Lower leg skin (tissue), 3 donors: ENCODE data around the gene CITED4.

Experiments used
- CTCF ChIP-seq, 3 donors: fragments of 450-650 bp; IDR thresholded peaks; one replicate each; pipeline ENCODE4 v1.5.1; 2016; ENCODE audit warnings: antibody characterized with exemption in 3 of 3, mild to moderate bottlenecking in 3 of 3, moderate library complexity in 2 of 3
- POLR2A ChIP-seq, 2 donors: fragments of 450-650 bp; IDR thresholded peaks; one replicate each; pipeline ENCODE4 v1.6.1; 2016 to 2017; ENCODE audit warnings: antibody characterized with exemption in 2 of 2, mild to moderate bottlenecking in 1 of 2, moderate library complexity in 1 of 2

- no peak for TF ChIP-seq POLR2A (IDR thresholded peaks at IDR 0.05)
- no peak for TF ChIP-seq CTCF (IDR thresholded peaks at IDR 0.05)
Measured at GRCh38 chr1:40815420-40815819, 46.7 kb downstream of the CITED4 start.
